NT2/D1 (cell line): Measurements from ENCODE around the gene BLM.

Source experiments
- SUZ12 ChIP-seq: IDR thresholded peaks from 2 replicates; pipeline ENCODE4 v1.6.1; 2011; ENCODE audit not compliant: insufficient read length, insufficient read depth; ENCODE audit errors: extremely low read depth
- ZNF274 ChIP-seq: IDR thresholded peaks from 2 replicates; pipeline ENCODE4 v1.6.1; 2011; ENCODE audit warnings: mild to moderate bottlenecking, low read depth, low read length

DNA sequence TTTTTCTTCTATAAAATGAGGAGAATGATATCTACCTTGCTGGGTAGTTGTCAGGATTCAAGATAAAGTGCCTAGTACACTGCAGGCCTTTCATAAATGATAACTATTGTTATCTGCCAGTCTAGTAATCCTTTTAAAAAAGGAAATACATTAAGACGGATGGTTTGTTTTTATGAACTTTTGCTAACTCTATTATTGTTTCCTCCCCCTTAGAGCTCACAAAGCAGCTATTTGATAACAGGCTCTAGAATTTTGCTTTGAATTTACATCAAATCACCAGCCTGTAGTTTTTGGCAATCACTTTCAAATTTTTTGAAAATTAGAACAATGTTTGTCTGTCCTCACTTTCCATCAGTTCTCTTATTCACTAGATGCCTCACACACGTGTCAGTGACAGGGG is 39.8 kb downstream of the BLM start:
- TF ChIP-seq SUZ12 (no peak), ZNF274 (no peak)
